Activated gamma-delta T cell treated with Interleukin-2 at 50 U/mL for 16 hours (primary cell): ENCODE data around the gene ATOX1.

Experiments
- DNase-seq: peaks from one replicate; pipeline ENCODE4 v3.0.0-alpha.2; 2020

ATOX1 gene

DNA sequence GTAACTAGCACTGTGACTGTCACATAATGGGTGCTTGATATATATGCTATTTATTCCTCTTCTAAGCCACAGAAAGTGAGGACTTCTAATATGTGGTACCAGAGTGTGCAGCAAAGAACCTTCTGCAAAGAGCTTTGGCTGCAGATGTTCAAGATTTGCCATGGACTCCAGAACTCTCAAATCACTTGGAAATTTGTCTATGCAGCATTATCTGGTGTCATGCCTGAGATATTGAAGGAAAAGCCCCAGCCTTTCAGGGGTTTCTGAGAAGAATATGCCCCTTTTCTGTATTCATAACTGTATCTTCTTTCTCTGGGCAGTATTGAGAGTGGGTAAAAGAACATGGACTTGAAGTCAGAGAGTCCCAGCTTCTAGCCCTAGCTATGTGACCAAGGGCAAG is 8.5 kb upstream of the ATOX1 start:
- DNase-seq, result no peak

DNA sequence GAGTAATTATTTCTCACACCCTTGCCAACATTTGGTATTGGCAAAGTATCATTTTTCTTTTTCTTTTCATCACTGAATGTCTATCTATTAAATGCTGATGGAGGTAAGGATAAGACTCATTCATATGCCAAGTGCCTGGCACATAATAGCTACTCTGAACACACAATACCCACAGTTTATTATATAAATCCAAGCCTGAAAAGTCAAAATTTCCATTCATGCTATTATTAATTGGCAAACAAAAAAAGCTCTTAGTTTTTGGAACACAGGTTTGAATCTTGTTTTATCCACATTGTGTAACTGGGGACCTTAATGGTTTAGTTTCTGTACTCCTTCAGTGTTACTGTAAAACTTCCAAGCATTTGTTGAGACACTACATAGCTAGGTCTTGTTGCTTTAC is 6.4 kb upstream of the ATOX1 start:
- DNase-seq, result no peak

DNA sequence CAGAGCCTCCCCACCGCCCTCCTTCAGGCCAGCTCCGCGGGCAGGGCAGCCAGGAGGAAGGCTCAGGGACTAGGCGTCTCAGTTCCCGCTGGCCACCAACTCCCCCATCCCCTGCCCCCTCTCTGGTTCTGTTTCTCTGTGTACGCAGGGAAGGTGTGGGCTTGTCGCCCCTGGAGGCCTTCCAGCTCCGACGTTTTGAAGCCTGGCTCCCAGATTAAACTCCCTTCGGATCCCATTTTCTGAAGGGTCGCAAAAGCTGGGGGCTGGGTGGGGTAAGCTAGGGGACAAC is 346 bp downstream of the ATOX1 start:
- DNase-seq, result no peak

DNA sequence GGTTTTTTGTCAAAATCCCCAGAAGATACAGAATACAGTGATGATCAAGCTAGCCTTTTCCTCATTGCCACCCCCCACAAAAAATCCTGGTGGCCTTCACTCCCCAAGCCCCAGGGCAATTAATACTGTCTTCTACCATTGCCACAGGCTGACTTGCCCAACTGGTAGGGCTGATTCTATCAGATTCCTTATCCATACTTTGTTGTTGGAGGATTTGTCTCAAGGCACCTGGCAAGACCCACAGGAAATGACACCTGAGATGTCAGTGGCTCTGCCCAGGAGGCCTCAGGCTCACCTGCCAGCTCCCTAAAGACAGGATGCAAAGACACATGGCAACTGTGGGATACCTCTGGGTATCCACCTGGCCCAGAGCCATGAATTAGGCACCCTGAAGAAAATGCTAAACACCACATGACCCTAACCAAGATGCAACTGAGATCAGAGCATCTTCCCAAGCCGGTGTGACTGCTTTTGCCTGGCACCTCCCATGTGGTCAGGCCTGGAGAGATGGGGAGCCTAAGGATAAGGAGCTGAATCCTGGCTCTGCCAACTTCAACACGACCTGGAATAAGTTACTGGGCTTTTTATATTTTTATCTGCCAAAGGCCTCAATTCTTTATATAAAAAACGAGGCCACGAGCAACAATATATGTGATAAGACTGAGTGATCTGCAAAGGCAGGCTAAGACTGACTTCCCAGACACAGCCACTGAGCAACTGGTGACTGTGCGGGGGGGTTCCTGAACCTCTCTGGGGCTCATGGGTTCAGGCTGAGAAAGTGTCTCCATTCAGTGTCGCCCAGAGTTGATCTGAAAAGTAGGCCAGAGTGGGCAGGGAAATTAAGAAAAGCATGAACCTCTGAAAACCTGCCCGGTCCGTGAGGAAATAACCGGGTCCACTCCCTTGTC is 944 bp downstream of the ATOX1 start:
- DNase-seq, result no peak

DNA sequence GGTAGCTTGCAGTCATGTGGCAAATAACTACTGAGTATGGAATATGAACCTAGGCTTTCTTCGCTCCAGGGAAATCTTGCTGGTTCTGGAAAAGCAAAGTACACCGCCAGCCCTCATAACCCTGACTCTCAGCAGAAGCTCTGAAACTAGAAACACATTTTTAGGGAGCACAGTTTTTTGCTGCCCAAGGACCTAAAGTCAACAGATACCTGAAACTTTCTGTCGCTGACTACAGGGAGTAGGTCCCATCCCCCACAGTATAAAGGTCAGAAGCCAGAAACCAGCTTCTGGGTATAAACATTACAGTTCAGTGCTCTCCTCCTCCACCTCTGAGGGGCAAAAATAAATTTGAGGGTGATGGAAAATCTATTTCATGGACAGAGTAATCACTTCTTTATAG is 3.0 kb downstream of the ATOX1 start:
- DNase-seq, result no peak

DNA sequence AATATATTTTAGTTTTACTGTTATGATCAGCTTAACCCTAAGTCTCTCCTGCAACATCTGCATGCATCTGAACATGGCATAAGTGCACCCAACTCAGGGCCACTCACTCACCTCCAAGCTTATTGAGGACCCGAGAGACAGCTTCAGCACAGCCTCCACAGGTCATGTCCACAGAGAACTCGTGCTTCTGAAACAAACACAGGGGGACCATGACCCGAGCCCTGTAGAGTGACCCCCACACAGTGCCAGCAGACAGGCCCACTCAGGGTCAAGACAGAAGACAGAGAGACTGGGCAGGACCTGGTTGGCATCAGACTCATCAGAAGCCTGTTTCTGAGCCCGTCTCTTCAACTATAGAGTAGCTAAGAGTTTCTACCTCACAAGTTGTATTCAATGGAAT is 6.8 kb downstream of the ATOX1 start:
- DNase-seq, result no peak

DNA sequence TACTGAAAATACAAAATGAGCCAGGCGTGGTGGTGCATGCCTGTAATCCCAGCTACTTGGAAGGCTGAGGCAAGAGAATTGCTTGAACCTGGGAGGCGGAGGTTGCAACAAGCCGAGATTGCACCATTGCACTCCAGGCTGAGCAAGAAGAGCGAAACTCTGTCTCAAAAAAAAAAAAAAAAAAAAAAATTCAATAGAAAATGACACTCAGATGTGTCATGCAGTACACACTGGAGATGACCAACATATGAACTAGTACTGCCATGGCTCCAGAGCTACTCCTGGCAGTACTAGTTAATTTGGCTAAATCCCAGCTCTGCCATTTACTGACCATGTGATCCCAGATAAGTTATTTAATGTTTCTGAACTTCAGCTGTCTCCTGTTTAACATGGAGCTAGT is 7.3 kb downstream of the ATOX1 start:
- DNase-seq, result no peak

DNA sequence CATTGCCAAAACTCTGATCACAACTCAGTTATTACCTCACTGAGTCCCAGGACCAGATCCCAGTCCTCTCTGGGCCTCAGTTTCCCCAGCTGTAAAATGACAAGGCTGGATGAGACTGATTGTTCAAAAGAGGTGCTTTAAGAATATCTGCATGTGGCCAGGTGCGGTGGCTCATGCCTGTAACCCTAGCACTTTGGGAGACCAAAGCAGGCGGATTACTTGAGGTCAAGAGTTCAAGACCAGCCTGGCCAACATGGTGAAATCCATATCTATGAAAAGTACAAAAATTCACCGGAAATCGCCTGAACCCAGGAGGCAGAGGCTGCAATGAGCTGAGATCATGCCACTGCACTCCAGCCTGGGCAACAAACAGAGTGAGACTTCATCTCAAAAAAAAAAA is 8.3 kb downstream of the ATOX1 start:
- DNase-seq, result no peak

DNA sequence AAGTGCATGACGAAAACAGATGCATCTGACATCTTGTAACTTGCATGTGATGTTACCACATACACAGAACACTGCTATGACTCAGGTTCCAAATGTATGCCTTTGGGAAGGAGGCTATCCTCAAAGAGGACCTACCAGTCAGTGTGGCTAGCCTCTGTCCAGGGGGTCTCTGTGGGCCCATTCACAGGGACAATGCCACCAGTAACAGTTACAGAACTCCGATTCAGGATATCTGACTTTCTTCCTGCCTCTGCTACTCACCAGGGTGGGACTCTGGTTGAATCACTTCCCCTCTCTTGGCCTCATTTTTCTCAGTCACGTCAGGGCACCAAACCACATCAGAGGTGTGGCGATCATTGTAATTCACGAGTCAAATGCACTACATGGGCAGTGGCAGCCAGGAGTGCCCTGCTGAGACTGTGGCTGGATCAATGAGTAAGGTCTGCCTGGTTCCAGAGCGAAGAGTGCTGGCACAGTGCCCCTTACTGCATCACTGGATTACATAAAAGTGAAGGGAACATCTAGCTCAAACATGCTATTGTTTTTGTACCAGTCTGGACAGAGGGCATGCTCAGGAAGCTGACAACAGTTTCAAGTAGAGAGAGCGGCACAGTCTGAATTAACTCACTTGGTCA is 13.2 kb downstream of the ATOX1 start:
- DNase-seq, result peak; percentile 18

DNA sequence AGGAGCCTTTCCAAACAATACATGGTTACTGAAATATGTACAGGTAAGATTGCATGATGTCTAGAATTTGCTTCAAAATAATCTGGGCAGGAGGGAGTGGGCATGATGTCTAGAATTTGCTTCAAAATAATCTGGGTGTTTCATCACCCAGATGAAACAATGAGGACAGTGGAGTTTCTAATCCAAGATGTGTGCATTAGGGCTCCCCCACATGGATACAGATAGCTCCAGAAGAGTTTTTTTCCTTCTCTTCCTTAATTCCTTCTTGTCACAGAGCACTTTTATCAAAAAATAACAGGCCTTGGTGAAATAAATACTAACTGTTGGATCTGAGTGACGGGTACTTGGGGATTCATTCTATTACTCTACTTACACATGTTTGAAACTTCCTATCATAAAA is 14.9 kb downstream of the ATOX1 start:
- no peak for DNase-seq

DNA sequence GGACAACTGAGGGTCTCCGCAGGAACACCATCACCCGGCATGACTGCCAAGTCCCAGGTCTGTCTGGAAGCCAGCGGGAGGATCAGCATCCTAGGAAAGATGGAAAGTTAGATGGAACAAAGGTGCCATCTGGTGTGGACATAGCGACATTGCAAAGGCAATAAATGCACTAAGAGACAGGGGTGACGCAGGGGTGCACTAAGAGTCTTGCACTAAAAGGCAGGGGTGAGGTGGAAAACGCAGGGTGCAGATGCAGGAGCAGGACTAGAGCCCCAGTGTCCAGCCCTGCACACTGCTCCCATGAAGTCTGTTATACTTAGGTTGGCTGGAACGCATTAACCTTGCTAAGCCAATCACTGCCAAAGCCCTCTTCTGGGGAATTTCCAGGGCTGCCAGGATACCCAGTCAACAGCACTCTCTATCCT is 15.5 kb downstream of the ATOX1 start:
- no peak for DNase-seq

DNA sequence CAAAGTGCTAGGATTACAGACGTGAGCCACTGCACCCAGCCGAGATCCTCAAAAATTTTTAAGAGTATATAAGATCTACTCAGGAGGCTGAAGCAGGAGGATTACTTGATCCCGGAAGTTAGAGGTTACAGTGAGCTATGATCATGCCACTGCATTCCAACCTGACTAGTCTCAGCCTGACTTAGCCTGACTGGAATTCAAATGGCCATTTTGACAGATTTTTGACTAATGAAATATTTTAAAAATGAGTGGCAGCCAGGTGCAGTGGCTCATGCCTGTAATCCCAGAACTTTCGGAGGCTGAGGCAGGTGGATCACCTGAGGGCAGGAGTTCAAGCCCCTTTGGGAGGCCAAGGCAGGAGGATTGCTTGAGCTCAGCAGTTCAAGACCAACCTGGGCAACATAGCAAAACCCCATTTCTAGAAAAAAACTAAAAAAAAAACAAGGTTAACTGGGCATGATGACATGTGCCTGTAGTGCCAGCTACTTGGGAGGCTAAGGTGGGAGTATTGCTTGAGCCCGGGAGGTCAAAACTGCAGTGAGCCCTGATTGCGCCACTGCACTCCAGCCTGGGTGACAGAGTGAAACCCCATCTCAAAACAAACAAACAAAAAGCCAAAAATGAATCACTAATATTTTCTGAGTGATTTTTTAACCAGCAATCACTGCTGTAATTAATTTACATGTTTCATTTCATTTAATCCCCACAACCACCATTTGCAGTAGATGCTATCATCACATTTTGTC is 16.6 kb downstream of the ATOX1 start:
- DNase-seq, result no peak

DNA sequence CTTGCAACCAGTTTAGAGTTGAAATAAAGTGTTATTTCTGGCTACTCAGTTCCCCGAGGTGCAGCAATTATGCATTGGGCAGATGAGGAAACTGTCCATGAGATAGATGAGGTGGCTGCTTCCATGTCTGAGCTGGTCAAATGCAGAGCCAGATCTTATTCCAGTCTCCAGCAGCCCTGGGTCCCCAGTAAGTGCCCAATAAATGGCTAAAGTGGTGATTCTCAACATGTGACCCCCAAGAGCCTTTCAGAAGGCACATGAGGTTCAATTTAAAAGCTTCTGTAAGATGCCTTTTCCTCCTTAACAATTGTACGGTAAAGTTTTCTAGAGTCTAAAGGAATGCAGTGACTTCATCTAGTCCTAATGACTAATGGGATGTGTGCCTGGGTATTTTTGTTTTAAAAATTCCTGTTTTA is 17.5 kb downstream of the ATOX1 start:
- no peak for DNase-seq

DNA sequence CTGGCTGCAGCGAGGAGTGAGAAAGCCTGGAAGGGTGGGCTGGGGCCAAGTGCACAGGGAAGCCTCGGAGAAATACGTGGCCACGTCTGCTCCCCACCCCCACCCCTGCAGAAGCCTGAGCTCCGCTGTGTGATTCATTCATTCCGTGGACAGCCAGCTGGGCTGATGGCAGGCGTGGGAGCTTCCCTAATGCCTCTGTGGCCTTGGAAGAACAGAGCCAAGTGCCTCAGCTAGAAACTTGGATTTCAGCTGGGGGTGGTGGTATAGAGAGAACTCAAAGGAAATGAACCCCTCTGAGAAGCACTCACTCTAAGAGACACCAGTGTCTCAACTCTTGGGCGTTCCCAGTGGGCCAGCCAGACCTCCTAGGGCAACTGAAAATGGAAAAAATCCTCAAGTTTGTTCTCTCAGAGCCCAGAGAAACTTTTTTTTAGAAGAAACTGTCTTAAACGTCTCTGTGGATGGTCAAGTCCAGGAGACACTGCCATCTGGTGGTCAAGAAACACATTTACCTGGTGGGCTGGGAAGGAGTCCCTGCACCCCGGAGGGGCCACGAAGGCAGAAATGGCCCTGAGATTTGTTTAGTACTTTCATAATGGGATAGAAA is 18.0 kb downstream of the ATOX1 start:
- peak; percentile 42 for DNase-seq

DNA sequence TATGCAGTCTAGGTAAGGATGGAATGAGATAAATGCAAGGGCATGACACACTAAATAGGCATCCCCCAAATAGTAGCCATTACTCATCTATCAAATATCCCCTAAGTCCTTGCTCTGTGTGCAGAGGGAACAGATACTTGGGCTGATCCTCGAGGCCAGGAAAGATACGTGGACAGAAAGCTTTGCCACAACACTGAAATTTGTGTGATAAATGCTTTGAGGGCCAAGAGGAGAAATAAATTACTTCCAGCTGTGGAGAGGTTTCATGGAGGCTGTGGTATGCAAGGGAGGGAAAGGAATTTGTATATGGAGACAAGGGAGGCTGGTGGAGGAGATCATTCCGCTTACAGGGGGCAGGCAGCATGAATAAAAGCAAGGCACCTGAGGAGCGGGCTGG is 18.5 kb downstream of the ATOX1 start:
- no peak for DNase-seq

DNA sequence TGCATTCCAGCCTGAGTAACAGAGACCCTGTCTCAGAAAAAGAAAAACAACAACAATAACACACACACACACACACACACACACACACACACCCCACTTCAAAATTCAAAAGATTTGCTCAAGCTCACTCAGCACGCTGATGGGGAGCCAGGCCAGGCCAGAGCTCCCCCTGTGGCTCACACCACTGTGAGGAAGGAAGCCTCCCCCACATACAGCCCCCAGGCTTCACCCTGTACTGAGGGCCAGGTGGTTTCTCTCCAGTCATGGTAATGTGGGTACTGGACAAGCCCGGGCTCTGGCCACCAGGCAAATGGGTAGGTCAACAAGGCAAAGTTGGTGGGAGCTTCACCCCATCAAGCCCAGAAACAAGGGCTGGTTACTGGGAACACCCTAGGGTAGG is 19.0 kb downstream of the ATOX1 start:
- DNase-seq, result no peak

DNA sequence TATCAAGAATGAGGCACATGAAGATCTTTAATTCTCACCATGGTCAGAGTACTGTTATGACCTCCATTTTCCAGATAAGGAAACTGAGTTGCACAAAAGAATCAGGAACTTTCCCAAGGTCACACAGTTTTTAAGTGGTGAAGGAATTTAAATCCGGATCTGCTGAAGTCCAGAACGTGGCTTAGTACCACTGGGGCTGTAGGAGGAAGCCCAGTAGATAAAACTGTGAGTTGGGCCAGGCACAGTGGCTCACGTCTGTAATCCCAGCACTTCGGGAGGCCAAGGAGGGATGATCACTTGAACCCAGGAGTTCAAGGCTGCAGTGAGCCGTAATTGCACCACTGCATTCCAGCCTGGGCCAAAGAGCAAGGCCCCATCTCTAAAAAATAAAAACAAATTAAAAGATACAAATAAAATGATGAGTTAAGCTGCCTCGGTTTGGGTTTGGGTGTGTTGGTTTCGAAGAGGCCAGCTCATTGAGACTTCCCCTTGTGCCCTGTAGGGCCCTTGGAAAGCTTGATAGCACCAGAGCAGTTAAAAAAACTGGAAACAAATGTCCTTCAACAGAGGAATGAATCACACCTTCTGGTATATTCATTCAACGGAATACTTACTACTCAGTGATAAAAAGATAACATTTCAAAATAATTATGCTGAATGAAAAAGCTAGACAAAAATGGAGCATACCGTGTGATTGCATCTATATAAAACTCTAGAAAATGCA is 20.1 kb downstream of the ATOX1 start:
- DNase-seq, result no peak

DNA sequence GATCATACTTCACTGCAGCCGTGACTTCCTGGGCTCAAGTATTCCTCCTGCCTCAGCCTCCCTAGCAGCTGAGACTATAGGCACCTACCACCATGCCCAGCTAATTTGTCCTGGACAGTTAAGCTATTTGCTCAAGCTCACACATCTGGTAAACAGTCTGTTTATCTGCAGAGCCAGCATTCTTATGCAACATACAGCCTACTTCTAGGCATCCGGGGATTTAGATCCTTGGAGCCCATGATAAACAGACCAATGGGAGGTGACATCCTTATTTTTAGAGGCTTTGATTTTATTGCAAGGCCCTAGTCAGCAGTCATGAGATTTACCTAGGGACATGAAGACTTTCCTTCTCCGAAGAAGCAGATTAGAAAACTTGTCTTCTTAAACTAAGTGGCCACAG is 21.0 kb downstream of the ATOX1 start:
- no peak for DNase-seq

DNA sequence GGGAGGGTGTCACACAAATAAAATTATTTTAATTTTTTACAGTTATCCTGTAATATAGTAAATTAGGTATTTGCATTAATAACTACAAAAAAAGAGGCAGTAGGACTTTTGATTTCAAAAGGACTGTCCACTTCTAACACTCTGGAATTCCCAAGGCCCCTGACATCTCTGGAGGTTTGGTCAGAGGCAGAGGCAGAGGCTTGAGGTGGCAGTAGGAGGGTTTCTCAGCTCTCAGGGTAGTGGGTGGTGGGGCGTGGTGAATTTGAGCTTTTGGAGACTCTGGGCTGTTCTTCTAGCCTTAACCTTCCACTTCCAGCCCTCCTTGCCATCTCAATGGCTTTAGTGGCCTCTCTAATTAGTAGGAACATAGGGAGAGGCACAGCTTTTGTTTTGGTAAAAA is 22.8 kb downstream of the ATOX1 start:
- DNase-seq, result no peak

DNA sequence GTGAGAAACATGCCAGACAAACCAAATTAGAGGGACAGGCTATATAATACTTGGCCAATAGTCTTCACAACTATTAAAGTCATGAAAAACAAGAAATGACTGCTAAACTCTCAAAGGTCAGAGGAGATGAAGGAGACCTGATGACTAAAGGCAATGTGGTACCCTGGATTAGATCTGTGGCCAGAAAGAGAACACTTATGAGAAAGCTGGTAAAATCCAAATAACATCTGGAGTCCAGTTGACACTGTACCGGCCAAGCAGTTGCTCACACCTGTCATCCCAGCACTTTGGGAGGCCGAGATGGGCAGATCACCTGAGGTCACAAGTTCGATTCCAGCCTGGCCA is 24.4 kb downstream of the ATOX1 start:
- no peak for DNase-seq

DNA sequence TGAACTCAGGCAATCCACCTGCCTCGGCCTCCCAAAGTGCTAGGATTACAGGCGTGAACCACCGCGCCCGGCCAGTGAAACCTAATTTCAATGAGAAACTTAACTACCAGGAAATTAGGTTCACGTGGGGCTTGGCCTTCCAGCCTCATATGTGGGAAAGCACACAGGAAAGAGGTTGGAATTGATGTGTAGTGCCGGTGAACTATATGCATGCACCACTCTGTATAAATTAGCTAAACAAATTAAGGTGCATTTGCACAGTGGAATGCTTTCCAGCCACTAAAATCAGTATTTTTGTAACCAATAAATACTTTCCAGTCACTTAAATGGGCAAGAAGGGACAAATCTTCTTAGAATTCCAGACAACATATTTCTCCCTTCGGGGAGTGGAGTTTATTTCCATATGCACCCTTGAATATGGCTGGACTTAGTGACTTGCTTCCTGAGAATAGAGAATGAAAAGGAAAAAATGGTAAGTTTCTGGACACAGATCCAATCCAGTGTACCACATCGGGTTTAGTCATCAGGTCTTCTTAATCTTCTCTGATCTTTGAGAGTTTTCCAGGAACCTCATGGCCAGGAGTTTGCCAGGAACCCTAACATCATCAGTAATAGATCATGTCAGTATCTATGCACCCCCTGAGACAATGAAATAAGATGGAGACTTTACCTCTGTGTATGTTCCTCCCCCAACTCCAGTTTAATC is 24.9 kb downstream of the ATOX1 start:
- no peak for DNase-seq

DNA sequence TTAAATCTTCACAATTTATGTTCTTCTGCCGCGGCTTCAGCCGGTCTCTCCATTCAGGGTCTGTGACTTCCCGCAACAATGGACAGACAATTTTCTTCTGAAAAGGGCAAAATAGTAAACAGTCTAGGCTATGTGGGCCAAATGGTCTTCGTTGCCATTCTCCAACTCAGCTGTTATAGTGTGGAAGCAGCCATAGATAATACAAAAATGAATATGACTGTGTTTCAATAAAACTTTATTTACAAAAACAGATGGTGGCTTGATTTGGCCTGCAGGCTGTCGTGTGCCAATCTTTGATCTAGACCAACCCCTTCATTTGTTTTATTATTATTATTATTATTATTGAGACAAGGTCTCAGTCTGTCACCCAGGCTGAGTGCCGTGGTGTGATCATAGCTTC is 28.1 kb downstream of the ATOX1 start:
- no peak for DNase-seq
